ENCODE results near the gene TEAD4. TPM values are rescaled to one million over a fixed set of nuclear protein-coding genes. Genes with fewer than 3 reads are reported as not detected.

The TEAD4 gene
- total RNA-seq, 1 donor from 2014 or later, result 120 TPM

GRCh38 chr12:3000548-3001275, 41.5 kb downstream of the TEAD4 start:
- TF ChIP-seq, protein P1, sequence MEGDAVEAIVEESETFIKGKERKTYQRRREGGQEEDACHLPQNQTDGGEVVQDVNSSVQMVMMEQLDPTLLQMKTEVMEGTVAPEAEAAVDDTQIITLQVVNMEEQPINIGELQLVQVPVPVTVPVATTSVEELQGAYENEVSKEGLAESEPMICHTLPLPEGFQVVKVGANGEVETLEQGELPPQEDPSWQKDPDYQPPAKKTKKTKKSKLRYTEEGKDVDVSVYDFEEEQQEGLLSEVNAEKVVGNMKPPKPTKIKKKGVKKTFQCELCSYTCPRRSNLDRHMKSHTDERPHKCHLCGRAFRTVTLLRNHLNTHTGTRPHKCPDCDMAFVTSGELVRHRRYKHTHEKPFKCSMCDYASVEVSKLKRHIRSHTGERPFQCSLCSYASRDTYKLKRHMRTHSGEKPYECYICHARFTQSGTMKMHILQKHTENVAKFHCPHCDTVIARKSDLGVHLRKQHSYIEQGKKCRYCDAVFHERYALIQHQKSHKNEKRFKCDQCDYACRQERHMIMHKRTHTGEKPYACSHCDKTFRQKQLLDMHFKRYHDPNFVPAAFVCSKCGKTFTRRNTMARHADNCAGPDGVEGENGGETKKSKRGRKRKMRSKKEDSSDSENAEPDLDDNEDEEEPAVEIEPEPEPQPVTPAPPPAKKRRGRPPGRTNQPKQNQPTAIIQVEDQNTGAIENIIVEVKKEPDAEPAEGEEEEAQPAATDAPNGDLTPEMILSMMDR (IDR thresholded peaks at IDR 0.05; ENCODE audit: unreplicated experiment), result no peak
- DNase-seq (ENCODE audit: low spot score), result no peak
- Mint-ChIP-seq H3K4me3 (ENCODE audit: unreplicated experiment) (peak overlapping the region; percentile 10), H3K36me3 (ENCODE audit: low read depth, unreplicated experiment) (peaks cover 44% of the 10 kb centered on the region), H3K9me3 (ENCODE audit: unreplicated experiment) (no peaks in the 10 kb centered on the region), H3K27ac (ENCODE audit: unreplicated experiment) (peak overlapping the region; percentile 2), H3K27me3 (ENCODE audit: unreplicated experiment) (peaks cover 8% of the 10 kb centered on the region), H3K4me1 (ENCODE audit: unreplicated experiment) (peaks cover 10% of the 10 kb centered on the region)

DNA sequence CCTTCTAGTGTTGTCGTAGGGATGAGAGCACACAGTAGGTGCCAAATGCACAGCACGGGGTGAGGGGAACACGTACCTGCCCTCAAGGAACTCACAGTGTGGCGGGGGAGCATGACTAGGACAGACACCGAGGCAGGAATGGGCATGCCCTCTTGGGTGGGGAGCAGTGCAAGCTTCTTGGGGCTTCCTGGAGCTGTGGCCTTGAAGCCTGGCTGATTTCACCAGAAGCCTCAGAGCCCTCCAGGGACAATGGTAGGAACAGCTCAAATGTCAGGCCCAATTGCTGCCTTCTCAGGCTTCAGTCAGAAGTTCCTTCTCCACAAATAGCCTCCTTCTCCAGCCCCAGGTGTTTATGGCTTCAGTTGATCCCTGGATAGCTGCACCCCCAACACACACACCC, 43.4 kb downstream of the TEAD4 start:
- Mint-ChIP-seq H3K36me3 (ENCODE audit: low read depth, unreplicated experiment) (peaks cover 37% of the 10 kb centered on the region), H3K4me1 (ENCODE audit: unreplicated experiment) (peaks cover 10% of the 10 kb centered on the region), H3K27me3 (ENCODE audit: unreplicated experiment) (peaks cover 9% of the 10 kb centered on the region), H3K4me3 (ENCODE audit: unreplicated experiment) (peak overlapping the region; percentile 79), H3K9me3 (ENCODE audit: unreplicated experiment) (no peaks in the 10 kb centered on the region), H3K27ac (ENCODE audit: unreplicated experiment) (peak overlapping the region; percentile 92)
- DNase-seq (ENCODE audit: low spot score), result no peak
- TF ChIP-seq, protein P1 (IDR thresholded peaks at IDR 0.05; ENCODE audit: unreplicated experiment), result no peak

DNA sequence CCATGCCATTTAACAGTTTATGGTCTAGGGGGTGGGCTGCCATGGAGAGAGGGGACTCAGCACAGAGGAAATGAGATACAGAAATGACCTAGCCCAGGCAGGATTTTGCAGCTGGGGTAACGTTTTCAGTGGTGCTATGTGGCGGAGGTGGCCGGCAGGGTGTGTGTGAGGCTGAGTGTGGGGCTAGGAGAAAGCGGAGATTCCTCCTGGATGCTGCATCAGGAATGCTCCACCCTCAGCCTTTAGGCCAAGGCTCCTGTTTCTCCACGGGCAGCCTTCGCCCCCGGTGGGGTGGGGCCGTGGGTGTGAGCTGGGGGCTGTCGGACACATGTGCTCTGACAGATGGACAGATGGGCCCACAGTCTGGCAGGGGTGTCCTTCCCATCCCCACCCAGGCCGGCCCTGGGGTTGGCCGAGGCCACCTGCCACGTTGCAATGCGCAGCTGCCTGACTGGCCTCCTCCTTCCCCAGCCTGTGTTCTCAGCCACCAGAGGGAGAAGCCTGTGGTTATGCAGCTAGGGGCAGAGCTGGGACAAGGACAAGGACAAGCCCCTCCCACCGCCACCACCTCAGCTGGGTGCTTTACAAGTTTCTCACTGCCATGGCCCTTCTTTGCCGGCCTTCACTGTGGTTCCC, 44.3 kb downstream of the TEAD4 start:
- Mint-ChIP-seq H3K9me3 (ENCODE audit: unreplicated experiment) (no peaks in the 10 kb centered on the region), H3K36me3 (ENCODE audit: low read depth, unreplicated experiment) (peaks cover 41% of the 10 kb centered on the region), H3K27ac (ENCODE audit: unreplicated experiment) (no peak overlapping the region), H3K4me1 (ENCODE audit: unreplicated experiment) (peaks cover 13% of the 10 kb centered on the region), H3K27me3 (ENCODE audit: unreplicated experiment) (peaks cover 9% of the 10 kb centered on the region), H3K4me3 (ENCODE audit: unreplicated experiment) (no peak overlapping the region)
- TF ChIP-seq, protein P1 (IDR thresholded peaks at IDR 0.05; ENCODE audit: unreplicated experiment), result no peak
- no peak for DNase-seq (ENCODE audit: low spot score)

DNA sequence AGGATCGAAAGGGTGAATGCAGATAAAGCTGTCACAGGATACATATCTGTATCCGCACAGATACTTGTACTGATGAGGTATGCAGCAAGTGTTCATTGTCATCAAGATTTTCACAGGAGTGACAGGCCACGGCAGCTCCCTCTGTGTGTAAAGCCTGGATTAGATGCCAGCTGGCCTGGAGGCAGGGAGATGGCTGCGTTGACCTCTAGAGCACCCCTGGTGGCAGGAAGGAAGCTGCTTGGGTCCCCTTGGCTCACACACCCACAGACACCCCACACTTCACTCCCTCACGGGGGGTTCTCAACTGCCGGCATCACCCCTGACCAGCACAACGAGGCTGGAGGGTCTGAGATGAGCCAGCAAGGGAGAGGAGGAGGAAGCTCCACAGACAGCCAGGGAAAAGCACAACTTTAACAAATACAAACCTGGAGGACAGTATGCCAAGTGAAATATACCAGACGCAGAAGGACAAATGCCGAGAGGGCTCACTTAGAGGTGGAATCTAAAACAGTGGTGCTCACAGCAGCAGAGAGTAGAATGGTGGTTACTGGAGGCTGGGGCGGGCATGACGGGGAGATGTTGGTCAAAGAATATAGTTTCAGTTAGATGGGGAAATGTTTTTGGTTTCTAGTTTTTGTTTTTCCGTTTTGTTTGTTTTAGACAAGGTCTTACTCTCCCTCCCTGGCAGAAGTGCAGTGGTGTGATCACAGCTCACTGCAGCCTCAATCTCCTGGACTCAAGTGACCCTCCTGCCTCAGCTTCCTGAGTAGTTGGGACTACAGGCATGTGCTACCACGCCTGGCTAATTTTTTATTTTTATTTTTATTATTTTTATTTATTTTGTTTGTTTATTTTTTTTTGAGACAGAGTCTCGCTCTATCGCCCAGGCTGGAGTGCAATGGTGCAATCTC, 45.7 kb downstream of the TEAD4 start:
- Mint-ChIP-seq H3K27me3 (ENCODE audit: unreplicated experiment) (peaks cover 9% of the 10 kb centered on the region), H3K27ac (ENCODE audit: unreplicated experiment) (peak overlapping the region; percentile 11), H3K36me3 (ENCODE audit: low read depth, unreplicated experiment) (peaks cover 42% of the 10 kb centered on the region), H3K4me1 (ENCODE audit: unreplicated experiment) (peaks cover 13% of the 10 kb centered on the region), H3K9me3 (ENCODE audit: unreplicated experiment) (no peaks in the 10 kb centered on the region), H3K4me3 (ENCODE audit: unreplicated experiment) (no peak overlapping the region)
- TF ChIP-seq, protein P1 (IDR thresholded peaks at IDR 0.05; ENCODE audit: unreplicated experiment), result no peak
- DNase-seq (ENCODE audit: low spot score), result no peak
